Thoracic aorta (tissue), 2 donors: Measurements from ENCODE around the gene MIP. TPM values are rescaled to one million over a fixed set of nuclear protein-coding genes. Genes with fewer than 3 reads are reported as not detected.

Experiments used
- ATAC-seq: fragments of 150-250 bp; one replicate; pipeline ENCODE4 v1.8.0; 2017; ENCODE audit warnings: low read depth; ENCODE audit not compliant: insufficient number of reproducible peaks, low FRiP score
- DNase-seq: peaks from one replicate; pipeline ENCODE4 v3.0.0-alpha.2; 2020; ENCODE audit warnings: low spot score
- H3K27ac ChIP-seq, 2 donors: fragments of 200-600 bp; sonication (generic); 1 replicate in 1 of 2; 2 replicates in 1 of 2; pipeline ENCODE4 v1.5.1; 2016; ENCODE audit warnings: mild to moderate bottlenecking in 2 of 2, moderate library complexity in 2 of 2
- H3K27me3 ChIP-seq: fragments of 200-600 bp; sonication (generic); replicated peaks from 2 replicates; pipeline ENCODE4 v1.6.0; 2016; ENCODE audit warnings: mild to moderate bottlenecking; ENCODE audit not compliant: insufficient read depth
- H3K36me3 ChIP-seq: fragments of 200-600 bp; sonication (generic); one replicate; pipeline ENCODE4 v1.5.1; 2016
- H3K4me1 ChIP-seq, 2 donors: fragments of 200-600 bp; sonication (generic); 1 replicate in 1 of 2; 2 replicates in 1 of 2; pipeline versions ENCODE4 v1.5.1 to v1.6.0; 2016; ENCODE audit warnings: low read depth in 2 of 2, mild to moderate bottlenecking in 1 of 2; ENCODE audit not compliant: control insufficient read depth in 1 of 2
- H3K4me3 ChIP-seq: fragments of 200-600 bp; sonication (generic); 2 replicates; pipeline ENCODE4 v1.5.1; 2016; ENCODE audit warnings: mild to moderate bottlenecking
- H3K9me3 ChIP-seq: fragments of 200-600 bp; sonication (generic); 2 replicates; pipeline ENCODE4 v1.5.1; 2016
- CTCF ChIP-seq: fragments of 200-600 bp; sonication (generic); IDR thresholded peaks from one replicate; pipeline ENCODE4 v1.5.1; 2019; ENCODE audit warnings: antibody characterized with exemption
- total RNA-seq, 2 donors: library from RNA; depleted of rRNA; stranded (reverse); fragments of >200 nt; gene quantifications; one replicate each; pipeline versions ENCODE4 v1.1.0 to v1.2.3, GENCODE V29; 2016

MIP gene
- total RNA-seq, 2 donors from 2014 or later = not detected

- peak overlapping the region; percentile 100 for H3K4me3 ChIP-seq
- DNase-seq (no peak), ATAC-seq (no peak)
- peaks cover 12 to 20% of the 10 kb centered on the region in 2 donors for H3K4me1 ChIP-seq
- H3K9me3 ChIP-seq = no peaks in the 10 kb centered on the region
- peak overlapping the region; percentile 87 to 90 for H3K27ac ChIP-seq
- H3K36me3 ChIP-seq = no peaks in the 10 kb centered on the region
- no peaks in the 10 kb centered on the region for H3K27me3 ChIP-seq
- TF ChIP-seq CTCF = no peak
These were observed 14.8 kb upstream of the MIP start for GRCh38 chr12:56469007-56469930.

- peak; percentile 82 for ATAC-seq
- peaks cover 12 to 20% of the 10 kb centered on the region in 2 donors for H3K4me1 ChIP-seq
- H3K36me3 ChIP-seq = no peaks in the 10 kb centered on the region
- no peak for TF ChIP-seq CTCF
- DNase-seq = peak; percentile 69
- H3K27me3 ChIP-seq = no peaks in the 10 kb centered on the region
- H3K27ac ChIP-seq = peak within 1 kb of the TSS; percentile 87 to 90
- H3K4me3 ChIP-seq = peak within 1 kb of the TSS; percentile 100
- no peaks in the 10 kb centered on the region for H3K9me3 ChIP-seq
These were observed 14.0 kb upstream of the MIP start, which contains the start of gene SPRYD4 for GRCh38 chr12:56468216-56469006. SPRYD4 (plus strand) TSS chr12:56468578; CDS start chr12:56468592, 14 bp downstream.

GRCh38 chr12:56462565-56462964 is 8.1 kb upstream of the MIP start:
- no peak overlapping the region for H3K27ac ChIP-seq
- no peak overlapping the region for H3K4me3 ChIP-seq

GRCh38 chr12:56461235-56462159 is 7.0 kb upstream of the MIP start:
- ATAC-seq (no peak), DNase-seq (no peak)
- no peak for TF ChIP-seq CTCF
- Histone ChIP-seq H3K4me3 (no peak overlapping the region), H3K4me1 (no peaks in the 10 kb centered on the region), H3K9me3 (no peaks in the 10 kb centered on the region), H3K36me3 (no peaks in the 10 kb centered on the region), H3K27me3 (no peaks in the 10 kb centered on the region), H3K27ac (no peak overlapping the region)

More at GRCh38 chr12:56462565-56462964, 8.1 kb upstream of the MIP start:
- TF ChIP-seq CTCF = no peak
- DNase-seq = no peak
- H3K36me3 ChIP-seq = no peaks in the 10 kb centered on the region
- H3K9me3 ChIP-seq = no peaks in the 10 kb centered on the region
- ATAC-seq = no peak
- H3K27me3 ChIP-seq = no peaks in the 10 kb centered on the region
- peaks cover under 1% of the 10 kb centered on the region in 2 donors for H3K4me1 ChIP-seq
